Stimulated activated CD8-positive, alpha-beta memory T cell treated with anti-CD3 and anti-CD28 coated beads, Interleukin-7, amount 100 ng/mL, for 48 hours (primary cell): ENCODE measurements around the gene PLEKHA6.

Experiments used
- DNase-seq, 2 donors: peaks; one replicate each; pipeline ENCODE4 v3.0.0-alpha.2; 2020; ENCODE audit warnings: low read depth in 1 of 2; ENCODE audit errors: extremely low read depth in 1 of 2

PLEKHA6 gene

DNA sequence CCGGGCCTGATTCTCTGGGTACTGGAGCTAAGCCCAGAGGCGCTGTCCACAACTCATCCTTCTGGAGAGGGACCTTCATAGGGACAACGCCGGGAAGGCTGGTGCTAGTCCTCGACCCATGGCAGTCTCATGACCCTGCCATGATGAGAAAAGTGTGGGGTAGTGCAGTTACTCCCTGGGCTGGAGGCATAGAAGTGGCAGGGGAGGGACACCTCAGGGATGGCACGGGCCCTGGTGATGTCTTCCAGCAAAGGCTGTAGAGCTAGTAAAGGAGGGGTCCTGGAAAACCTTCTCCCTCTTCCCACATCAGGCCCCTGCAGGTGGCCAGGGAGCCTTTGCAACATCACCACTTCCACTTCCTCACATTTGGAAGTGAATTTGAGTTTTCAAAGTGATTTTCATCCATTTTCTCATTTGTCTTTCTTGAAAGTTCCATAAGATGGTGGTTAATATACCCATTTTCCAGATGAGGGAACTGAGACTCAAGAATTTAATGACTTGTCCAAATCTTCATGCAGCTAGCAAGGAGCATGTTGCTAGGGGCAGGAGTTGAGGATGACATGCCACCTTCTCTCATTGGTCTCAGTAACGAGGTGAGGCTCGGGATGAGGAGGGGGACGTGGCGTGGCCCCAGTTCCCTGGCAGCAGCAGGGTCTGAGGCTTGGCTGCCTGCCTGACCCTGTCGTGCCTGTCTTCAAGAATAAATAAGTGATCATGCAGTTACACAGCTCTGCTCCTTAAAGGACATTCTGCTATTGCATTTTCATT is 142.7 kb downstream of the PLEKHA6 start:
- DNase-seq, result no peak

GRCh38 chr1:204216236-204216635 is 143.5 kb downstream of the PLEKHA6 start:
- DNase-seq, result no peak

- DNase-seq, result peak in 1 of 2 donors; percentile 12
Measured at GRCh38 chr1:204213668-204214662, 145.8 kb downstream of the PLEKHA6 start, which contains the start of gene GOLT1A. TSS of gene GOLT1A (minus strand) at chr1:204213988. CDS start at chr1:204213906, 82 bp downstream.

DNA sequence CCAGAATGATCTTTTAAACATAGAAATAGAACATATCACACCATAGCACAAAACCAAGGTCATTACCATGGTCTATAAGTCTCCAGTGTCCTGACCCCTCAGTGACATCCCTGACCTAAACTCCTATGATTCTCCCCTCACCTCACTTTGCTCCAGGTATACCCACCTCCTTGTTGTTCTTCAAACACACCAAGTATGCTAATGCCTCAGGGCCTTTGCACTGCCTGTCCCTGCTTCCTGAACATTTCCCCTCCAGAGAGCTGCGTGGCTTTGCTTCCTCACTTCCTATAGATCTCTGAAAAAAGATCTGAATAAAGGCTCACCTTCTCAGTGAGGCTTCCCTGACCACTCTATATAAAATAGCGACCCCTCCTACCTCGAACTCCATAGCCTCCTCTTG is 147.0 kb downstream of the PLEKHA6 start:
- DNase-seq, result no peak

DNA sequence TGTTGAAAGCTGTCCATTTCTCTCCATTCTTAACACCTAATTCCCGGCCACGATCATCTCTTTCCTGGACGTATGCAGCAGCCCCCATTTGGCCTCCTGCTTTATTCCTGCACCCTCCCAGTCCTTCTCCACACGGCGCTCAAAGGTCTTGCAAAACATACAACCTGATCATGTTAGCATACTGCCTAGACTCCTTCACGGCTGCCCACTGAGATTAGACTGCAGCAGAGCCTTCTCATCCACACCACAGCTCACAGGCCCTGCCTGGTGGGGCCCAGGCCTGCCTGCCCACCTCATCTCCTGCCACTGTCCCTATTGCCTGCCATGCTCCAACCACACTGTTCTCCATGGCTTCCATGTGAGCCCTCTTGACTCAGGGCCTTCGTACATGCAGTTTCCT is 148.7 kb downstream of the PLEKHA6 start:
- no peak for DNase-seq

GRCh38 chr1:204207136-204207616 is 152.6 kb downstream of the PLEKHA6 start:
- peak; percentile 35 to 55 for DNase-seq

DNA sequence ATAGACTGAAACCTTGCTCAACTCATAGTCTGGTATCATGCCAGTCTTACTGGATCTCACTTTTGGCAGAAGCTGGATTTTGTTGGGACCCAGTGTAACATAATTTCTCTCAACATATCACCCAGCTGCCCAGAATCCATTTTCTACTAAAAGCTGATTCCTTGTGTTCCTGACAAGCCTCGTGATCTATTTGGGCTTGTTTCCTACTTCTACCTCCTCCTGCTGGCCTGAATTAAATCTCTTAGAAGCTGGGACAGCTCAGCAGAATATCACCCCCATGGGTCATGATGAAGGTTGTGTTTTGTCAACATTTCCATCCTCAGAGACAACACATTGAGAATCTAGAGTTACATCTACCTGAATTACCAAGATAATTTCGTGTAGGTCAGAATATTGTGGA is 153.6 kb downstream of the PLEKHA6 start:
- no peak for DNase-seq

DNA sequence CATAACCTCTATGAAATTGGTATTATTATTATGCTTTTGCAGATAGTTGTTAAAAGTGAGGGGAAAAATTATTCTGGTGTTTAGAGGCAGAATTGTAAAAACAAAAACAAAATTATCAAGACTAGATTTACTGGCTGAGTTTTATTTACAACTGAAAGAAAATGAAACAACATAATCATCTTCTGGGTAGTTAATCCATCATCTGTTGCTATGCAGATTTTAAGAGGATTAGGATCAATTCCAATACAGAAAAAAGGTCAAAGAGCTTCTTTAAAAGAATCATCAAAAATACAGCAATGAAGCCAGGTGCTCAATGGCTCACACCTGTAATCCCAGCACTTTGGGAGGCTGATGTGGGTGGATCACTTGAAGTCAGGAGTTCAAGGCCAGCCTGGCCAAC is 154.2 kb downstream of the PLEKHA6 start:
- no peak for DNase-seq

DNA sequence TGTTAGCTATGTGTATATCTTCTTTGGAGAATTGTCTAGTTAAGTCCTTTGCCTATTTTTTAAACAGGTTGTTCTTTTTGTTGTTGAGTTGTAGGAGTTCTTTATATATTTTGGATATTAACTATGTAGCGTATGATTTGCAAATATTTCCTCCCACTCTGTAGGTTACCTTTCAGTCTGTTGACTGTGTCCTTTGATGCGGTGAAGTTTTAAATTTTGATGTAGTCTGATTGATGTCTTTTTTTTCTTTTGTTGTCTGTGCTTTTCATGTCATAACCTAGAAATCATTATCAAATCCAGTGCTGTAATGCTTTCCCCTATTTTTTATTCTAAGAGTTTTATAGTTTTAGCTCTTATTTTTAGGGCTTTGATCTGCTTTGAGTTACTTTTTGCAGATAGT is 154.8 kb downstream of the PLEKHA6 start:
- no peak for DNase-seq

- DNase-seq, result no peak
Measured at GRCh38 chr1:204203206-204203767, 156.4 kb downstream of the PLEKHA6 start.

DNA sequence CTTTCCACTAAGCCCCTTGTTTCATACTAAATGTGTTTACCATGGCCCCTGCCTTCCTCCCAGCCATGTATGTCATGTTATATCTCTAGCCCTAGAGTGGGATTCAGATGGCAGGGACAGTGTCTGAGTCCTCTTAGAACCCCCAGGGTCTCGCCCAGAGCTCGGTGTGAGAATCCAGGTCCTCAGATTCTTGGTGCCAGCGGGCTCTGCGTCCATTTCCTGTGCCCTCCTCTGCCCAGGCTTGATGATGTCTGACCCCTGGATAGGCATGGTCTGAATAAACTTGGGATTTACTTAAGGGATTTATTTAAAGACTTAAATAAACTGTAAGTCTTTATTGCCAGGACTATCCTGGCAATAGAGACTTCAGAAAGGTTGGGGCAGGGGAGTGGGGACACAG is 157.2 kb downstream of the PLEKHA6 start:
- no peak for DNase-seq

GRCh38 chr1:204201348-204202040 is 158.2 kb downstream of the PLEKHA6 start:
- DNase-seq, result no peak

DNA sequence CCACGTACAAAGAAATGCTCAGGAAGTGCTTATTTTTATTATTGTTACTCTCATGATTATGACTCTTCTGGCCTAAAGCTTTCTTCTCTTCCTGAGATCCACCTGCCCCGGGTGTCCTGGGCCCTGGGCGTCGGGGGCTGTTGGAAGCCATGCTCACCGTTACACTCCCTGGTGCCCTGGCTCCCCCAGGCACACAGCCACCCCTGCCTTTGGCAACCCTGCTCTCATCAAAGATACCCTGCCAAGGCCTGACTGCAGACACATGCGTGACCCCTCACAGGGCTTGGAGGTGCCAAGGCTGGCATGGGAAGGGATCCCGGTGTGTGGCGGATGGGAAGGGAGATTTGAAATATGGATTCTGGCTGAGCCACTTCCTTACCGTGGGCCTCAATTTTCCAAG is 160.2 kb downstream of the PLEKHA6 start:
- no peak for DNase-seq

DNA sequence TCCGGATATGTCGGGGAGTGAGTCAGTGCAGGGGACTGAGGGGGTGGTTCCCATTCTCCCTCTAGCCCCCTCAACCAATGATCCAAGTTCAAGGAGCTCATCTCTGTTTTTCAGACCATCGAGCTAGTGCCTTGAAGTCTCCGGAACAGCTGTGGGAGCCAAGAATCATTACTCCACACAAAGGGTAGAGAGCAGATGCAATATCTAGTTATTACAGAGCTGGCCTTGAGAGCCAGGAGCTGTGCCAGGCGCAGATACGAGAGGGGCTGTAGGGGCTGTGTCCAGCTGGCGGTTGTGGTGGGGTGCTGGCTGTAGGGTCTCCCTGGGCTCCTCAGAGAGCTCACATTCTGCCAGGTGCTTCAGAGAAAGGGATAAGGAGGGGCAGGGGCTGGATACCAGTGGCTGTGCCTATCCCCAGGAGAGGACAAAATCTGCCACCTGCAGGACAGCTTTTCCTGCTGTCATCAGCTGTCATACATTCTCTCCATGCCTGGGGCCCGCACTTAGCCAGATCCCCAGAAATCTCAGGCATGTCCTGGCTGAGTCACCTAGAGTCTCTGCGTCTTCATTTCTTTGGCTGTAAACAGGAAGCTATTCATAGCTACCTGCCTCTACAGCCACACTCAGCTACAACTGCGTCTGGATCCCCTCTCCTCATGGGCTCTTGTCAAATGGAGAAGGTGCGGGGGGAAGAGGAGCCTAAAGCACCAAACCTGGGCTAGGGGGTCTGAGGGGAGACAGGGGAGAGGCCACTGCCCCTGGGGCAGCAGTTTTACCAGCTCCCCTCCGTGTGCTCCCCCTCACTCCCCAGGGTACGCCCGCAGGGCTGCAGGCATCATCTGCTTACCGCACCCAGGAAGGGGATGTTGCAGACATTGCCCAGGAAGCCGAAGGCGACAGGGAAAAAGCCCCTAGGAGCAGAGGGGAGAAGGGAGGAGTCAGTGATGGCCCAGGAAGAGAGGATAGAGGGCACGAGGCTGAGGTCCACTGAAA is 161.1 kb downstream of the PLEKHA6 start:
- DNase-seq, result no peak

DNA sequence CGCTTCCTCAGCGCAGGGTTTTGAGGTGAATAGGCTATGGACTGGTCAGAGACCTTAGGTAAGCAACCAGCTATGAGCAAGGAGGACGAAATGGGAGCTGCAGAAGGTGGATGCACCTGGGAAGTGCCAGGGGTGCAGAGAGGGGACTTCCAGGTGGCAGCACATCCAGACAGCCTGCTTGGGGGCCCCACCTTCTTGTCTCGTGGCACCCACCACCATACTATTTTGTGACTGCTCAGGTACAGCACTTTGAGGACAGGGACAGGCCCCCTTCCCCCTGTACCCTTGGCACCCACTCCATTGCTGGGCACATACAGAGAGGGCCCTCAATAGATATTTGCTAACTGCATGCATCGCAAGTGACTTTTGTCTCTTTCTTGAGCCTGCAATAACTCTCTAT is 162.7 kb downstream of the PLEKHA6 start:
- DNase-seq, result no peak

- DNase-seq, result no peak
Measured at GRCh38 chr1:204196068-204196795, 163.5 kb downstream of the PLEKHA6 start, which contains the start of gene KISS1. TSS of gene KISS1 (minus strand) at chr1:204196491. CDS start at chr1:204192876, 3,615 bp downstream.

- no peak for DNase-seq
Measured at GRCh38 chr1:204194771-204195170, 165.0 kb downstream of the PLEKHA6 start.

GRCh38 chr1:204194080-204194479 is 165.6 kb downstream of the PLEKHA6 start:
- no peak for DNase-seq
